ENCODE results near the gene POLR2L. TPM values are rescaled to one million over a fixed set of nuclear protein-coding genes. Genes with fewer than 3 reads are reported as not detected.

POLR2L gene
- total RNA-seq, 1 experiment from 2014 or later, result 211 TPM

DNA sequence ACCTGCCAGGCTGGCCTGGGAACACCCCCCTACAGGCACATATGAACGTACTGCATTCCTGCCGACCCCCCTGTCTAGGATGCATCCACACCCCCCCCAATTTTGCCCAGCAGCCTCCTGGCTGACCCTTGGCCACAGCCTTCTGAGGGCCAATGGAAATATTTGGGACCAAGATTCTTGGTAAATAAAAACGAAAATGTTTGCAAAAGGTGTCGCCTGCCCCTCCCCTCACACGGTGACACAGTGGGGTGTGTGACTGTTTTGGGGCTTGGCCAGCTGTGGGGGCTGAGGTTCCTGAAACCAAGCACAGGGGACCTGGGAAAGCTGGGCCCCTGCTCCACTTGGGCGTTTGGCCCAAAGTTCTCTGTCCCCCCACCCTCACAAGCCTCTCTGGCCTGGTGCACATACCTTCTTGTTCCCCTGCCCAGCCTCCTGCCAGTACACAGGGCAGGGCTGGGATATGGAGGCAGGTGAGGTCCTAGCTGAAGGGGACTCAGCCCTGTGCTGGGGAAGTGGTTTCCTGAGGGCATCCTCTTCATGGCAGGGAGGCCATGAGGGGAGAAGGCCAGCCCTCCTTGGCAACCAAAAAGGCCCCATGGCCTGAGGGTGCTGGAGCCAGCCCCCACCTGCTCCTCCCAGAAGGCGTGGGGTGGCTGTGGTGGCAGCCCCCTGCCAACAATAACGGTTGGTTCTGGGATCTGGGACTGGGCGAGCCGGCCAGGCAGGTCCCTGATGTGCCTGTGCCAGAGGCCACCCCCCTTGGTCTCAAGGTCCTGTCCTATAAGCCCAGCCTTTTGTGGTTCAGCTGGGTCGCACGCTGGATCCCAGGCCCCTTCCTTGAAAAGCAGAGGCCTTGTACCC is 16.7 kb downstream of the POLR2L start:
- peak overlapping the region; percentile 28; the same call in 1 of the 2 replicates for H3K4me2 ChIP-seq (ENCODE audit: low read length)
- ATAC-seq, result no peak
- TF ChIP-seq EGR1 (IDR thresholded peaks at IDR 0.05; ENCODE audit: low read depth), result no peak
- TF ChIP-seq EZH2 (IDR thresholded peaks at IDR 0.05), result no peak
- TF ChIP-seq, protein P1, sequence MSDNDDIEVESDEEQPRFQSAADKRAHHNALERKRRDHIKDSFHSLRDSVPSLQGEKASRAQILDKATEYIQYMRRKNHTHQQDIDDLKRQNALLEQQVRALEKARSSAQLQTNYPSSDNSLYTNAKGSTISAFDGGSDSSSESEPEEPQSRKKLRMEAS (IDR thresholded peaks at IDR 0.05), result no peak
- no peak for TF ChIP-seq CEBPB (IDR thresholded peaks at IDR 0.05; ENCODE audit: low read depth)
- no peak for TF ChIP-seq ZFX (IDR thresholded peaks at IDR 0.05)
- no peak for TF ChIP-seq CBX3 (IDR thresholded peaks at IDR 0.05; ENCODE audit: low read depth)
- TF ChIP-seq ELF1 (IDR thresholded peaks at IDR 0.05; ENCODE audit: borderline replicate concordance, low read depth), result no peak
- TF ChIP-seq SP1 (IDR thresholded peaks at IDR 0.05; ENCODE audit: low read depth), result no peak
- TF ChIP-seq EZH2phosphoT487 (IDR thresholded peaks at IDR 0.05; ENCODE audit: borderline replicate concordance), result no peak
- TF ChIP-seq JUND (IDR thresholded peaks at IDR 0.05), result no peak
- TF ChIP-seq RAD21 (IDR thresholded peaks at IDR 0.05; ENCODE audit: low read depth), result no peak
- TF ChIP-seq, protein P2, sequence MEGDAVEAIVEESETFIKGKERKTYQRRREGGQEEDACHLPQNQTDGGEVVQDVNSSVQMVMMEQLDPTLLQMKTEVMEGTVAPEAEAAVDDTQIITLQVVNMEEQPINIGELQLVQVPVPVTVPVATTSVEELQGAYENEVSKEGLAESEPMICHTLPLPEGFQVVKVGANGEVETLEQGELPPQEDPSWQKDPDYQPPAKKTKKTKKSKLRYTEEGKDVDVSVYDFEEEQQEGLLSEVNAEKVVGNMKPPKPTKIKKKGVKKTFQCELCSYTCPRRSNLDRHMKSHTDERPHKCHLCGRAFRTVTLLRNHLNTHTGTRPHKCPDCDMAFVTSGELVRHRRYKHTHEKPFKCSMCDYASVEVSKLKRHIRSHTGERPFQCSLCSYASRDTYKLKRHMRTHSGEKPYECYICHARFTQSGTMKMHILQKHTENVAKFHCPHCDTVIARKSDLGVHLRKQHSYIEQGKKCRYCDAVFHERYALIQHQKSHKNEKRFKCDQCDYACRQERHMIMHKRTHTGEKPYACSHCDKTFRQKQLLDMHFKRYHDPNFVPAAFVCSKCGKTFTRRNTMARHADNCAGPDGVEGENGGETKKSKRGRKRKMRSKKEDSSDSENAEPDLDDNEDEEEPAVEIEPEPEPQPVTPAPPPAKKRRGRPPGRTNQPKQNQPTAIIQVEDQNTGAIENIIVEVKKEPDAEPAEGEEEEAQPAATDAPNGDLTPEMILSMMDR (IDR thresholded peaks at IDR 0.05 in 2 of 3, conservative IDR thresholded peaks at IDR 0.05 in 1 of 3; ENCODE audit: borderline replicate concordance in 1 of 3, insufficient read depth in 1 of 3, low read depth in 2 of 3, low read length in 2 of 3), result no peak
- TF ChIP-seq, protein P3, sequence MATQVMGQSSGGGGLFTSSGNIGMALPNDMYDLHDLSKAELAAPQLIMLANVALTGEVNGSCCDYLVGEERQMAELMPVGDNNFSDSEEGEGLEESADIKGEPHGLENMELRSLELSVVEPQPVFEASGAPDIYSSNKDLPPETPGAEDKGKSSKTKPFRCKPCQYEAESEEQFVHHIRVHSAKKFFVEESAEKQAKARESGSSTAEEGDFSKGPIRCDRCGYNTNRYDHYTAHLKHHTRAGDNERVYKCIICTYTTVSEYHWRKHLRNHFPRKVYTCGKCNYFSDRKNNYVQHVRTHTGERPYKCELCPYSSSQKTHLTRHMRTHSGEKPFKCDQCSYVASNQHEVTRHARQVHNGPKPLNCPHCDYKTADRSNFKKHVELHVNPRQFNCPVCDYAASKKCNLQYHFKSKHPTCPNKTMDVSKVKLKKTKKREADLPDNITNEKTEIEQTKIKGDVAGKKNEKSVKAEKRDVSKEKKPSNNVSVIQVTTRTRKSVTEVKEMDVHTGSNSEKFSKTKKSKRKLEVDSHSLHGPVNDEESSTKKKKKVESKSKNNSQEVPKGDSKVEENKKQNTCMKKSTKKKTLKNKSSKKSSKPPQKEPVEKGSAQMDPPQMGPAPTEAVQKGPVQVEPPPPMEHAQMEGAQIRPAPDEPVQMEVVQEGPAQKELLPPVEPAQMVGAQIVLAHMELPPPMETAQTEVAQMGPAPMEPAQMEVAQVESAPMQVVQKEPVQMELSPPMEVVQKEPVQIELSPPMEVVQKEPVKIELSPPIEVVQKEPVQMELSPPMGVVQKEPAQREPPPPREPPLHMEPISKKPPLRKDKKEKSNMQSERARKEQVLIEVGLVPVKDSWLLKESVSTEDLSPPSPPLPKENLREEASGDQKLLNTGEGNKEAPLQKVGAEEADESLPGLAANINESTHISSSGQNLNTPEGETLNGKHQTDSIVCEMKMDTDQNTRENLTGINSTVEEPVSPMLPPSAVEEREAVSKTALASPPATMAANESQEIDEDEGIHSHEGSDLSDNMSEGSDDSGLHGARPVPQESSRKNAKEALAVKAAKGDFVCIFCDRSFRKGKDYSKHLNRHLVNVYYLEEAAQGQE (IDR thresholded peaks at IDR 0.05; ENCODE audit: low read depth), result no peak
- H3K4me3 ChIP-seq (replicated peaks in 1 of 2; ENCODE audit: low read depth in 1 of 2, low read length in 2 of 2), result no peak overlapping the region
- RAD21 ChIA-PET (ENCODE audit: low non-redundant PET in 1 of 2, low total read pairs in 2 of 2, uncharacterized antibody in 2 of 2, unreplicated experiment in 2 of 2), result interaction anchor here (0.8 to 1.2 kb wide), 2 partner anchors 9 to 10 kb away, joined by 3 read pairs; no protein-coding TSS in a partner anchor
- no peaks in the 10 kb centered on the region for H3K27me3 ChIP-seq (ENCODE audit: insufficient read depth, low read length)
- peaks cover 16% of the 10 kb centered on the region for H3K79me2 ChIP-seq (ENCODE audit: insufficient read depth, low read length)
- H3K27ac ChIP-seq (ENCODE audit: low read depth, low read length), result peak overlapping the region; percentile 32; the same call in 1 of the 2 replicates
- peak overlapping the region; percentile 76 for H3K9ac ChIP-seq (ENCODE audit: low read length)
- POLR2A ChIA-PET, result interaction anchor here (0.8 kb wide), 1 partner anchor 9 kb away, joined by 3 read pairs; no protein-coding TSS in a partner anchor
- no peak for DNase-seq (ENCODE audit: low read depth, low spot score)
- no peaks in the 10 kb centered on the region for H3K9me2 ChIP-seq (ENCODE audit: insufficient read depth)
- no peaks in the 10 kb centered on the region for H4K20me1 ChIP-seq (ENCODE audit: insufficient read depth)
- H3K9me3 ChIP-seq (ENCODE audit: control insufficient read depth in 1 of 2, insufficient read depth in 1 of 2, low read depth in 1 of 2, low read length in 2 of 2), result no peaks in the 10 kb centered on the region
- intact Hi-C loops (cut with micrococcal nuclease), result no loop called here
- no peaks in the 10 kb centered on the region for H3K36me3 ChIP-seq (ENCODE audit: control insufficient read depth in 1 of 2, insufficient read depth in 2 of 2, low read length in 2 of 2)
- CTCF ChIA-PET, result no interaction called here
- no TSS peak for BruUV-seq (replicated peaks)
- H3K4me1 ChIP-seq (ENCODE audit: control insufficient read depth in 1 of 2, insufficient read depth in 2 of 2, low read length in 2 of 2), result peaks cover 31 to 46% of the 10 kb centered on the region in 2 experiments
- H2AFZ ChIP-seq (ENCODE audit: low read depth, low read length, poor library complexity, severe bottlenecking), result no peak overlapping the region
